Measurements from ENCODE around the gene RXRA.

- no peak for TF ChIP-seq FOXK2 (IDR thresholded peaks at IDR 0.05)
- no peak for TF ChIP-seq POLR2A (IDR thresholded peaks at IDR 0.05; ENCODE audit: low read depth, low read length)
- TF ChIP-seq ATF3 (IDR thresholded peaks at IDR 0.05; ENCODE audit: borderline replicate concordance, extremely low read depth, low read depth, low read length): no peak
- no peak for TF ChIP-seq POLR2AphosphoS5 (IDR thresholded peaks at IDR 0.05; ENCODE audit: low read length)
- TF ChIP-seq SMC3 (IDR thresholded peaks at IDR 0.05; ENCODE audit: borderline replicate concordance, low read length): no peak
- TF ChIP-seq KLF5 (IDR thresholded peaks at IDR 0.05; ENCODE audit: partially characterized antibody): no peak
- TF ChIP-seq CTCF (IDR thresholded peaks at IDR 0.05 in 2 of 3, conservative IDR thresholded peaks at IDR 0.05 in 1 of 3; ENCODE audit: control insufficient read depth in 2 of 3, extremely low read depth in 1 of 3, insufficient read depth in 1 of 3, low read depth in 3 of 3, low read length in 3 of 3): no peak
- TF ChIP-seq CBX5 (IDR thresholded peaks at IDR 0.05; ENCODE audit: low read depth): no peak
- no peak for TF ChIP-seq PKNOX1 (IDR thresholded peaks at IDR 0.05)
- no peak for TF ChIP-seq SREBF2 (IDR thresholded peaks at IDR 0.05; ENCODE audit: low read length)
Measured at GRCh38 chr9:134321946-134322741, 4.1 kb upstream of the RXRA start.

All from GM12878 (cell line).